WI38 (cell line): ENCODE results near the gene CACNA1H.

Experiments used
- H3K4me3 ChIP-seq: 2 replicates; pipeline ENCODE4 v1.5.1; 2011; ENCODE audit warnings: low read depth, mild to moderate bottlenecking, control low read depth, low read length
- CTCF ChIP-seq: IDR thresholded peaks from 2 replicates; pipeline ENCODE4 v1.5.1; 2012; ENCODE audit warnings: low read depth, mild to moderate bottlenecking, control low read depth, low read length

The CACNA1H gene

GRCh38 chr16:1216681-1217400, 63.9 kb downstream of the CACNA1H start:
- no peak overlapping the region for H3K4me3 ChIP-seq
- TF ChIP-seq CTCF: no peak

- TF ChIP-seq CTCF: no peak
- H3K4me3 ChIP-seq: no peak overlapping the region
Measured at GRCh38 chr16:1217526-1217925, 64.6 kb downstream of the CACNA1H start.

GRCh38 chr16:1218061-1218929, 65.4 kb downstream of the CACNA1H start:
- TF ChIP-seq CTCF: no peak
- no peak overlapping the region for H3K4me3 ChIP-seq

GRCh38 chr16:1218930-1219611, 66.2 kb downstream of the CACNA1H start:
- no peak for TF ChIP-seq CTCF
- no peak overlapping the region for H3K4me3 ChIP-seq

- no peak overlapping the region for H3K4me3 ChIP-seq
- TF ChIP-seq CTCF: no peak
Measured at GRCh38 chr16:1220098-1220728, 67.3 kb downstream of the CACNA1H start.

GRCh38 chr16:1220841-1221627, 68.1 kb downstream of the CACNA1H start:
- no peak for TF ChIP-seq CTCF

More at GRCh38 chr16:1220841-1221627, 68.1 kb downstream of the CACNA1H start:
- no peak overlapping the region for H3K4me3 ChIP-seq
